Vagina (tissue), 2 donors: Measurements from ENCODE around the gene AP1AR.

Experiments used
- POLR2A ChIP-seq, 2 donors: fragments of 450-650 bp; IDR thresholded peaks; one replicate each; pipeline ENCODE4 v1.6.1; 2017; ENCODE audit warnings: antibody characterized with exemption in 2 of 2, mild to moderate bottlenecking in 2 of 2, moderate library complexity in 2 of 2
- POLR2AphosphoS5 ChIP-seq, 2 donors: sonication (generic); formaldehyde crosslinking; IDR thresholded peaks; one replicate each; pipeline ENCODE4 v1.9.0; 2017; ENCODE audit warnings: antibody characterized with exemption in 2 of 2, mild to moderate bottlenecking in 2 of 2, low read depth in 1 of 2; ENCODE audit not compliant: insufficient read depth in 1 of 2
- TF ChIP-seq, protein P1 (sequence below), 3 experiments: fragments of 450-650 bp in 2 of 3; fragments of 200-600 bp in 1 of 3; sonication (generic) in 1 of 3; IDR thresholded peaks; one replicate each; pipeline ENCODE4 v1.5.1; 2017 to 2019; ENCODE audit warnings: antibody characterized with exemption in 3 of 3, mild to moderate bottlenecking in 2 of 3, moderate library complexity in 2 of 3

DNA sequence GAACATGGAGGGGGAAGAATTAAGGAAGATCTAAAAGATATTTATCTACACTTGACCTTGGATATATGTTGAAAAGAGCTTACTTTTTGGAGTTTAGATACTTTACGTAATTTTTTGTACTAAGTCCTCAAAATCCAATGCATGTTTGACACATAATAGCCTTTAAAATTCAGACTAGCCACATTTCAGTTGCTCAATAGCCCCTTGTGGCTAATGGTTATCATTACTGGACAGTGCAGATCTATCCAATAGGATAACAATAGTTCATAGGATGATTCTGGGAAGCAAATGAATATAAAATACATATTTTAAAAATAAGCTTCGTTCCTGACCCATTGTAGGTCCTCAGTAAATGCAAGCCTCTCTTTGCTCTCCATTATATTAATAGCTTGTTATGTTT lies 13.8 kb downstream of the AP1AR start:
- TF ChIP-seq POLR2A (IDR thresholded peaks at IDR 0.05) (no peak), POLR2AphosphoS5 (IDR thresholded peaks at IDR 0.05; ENCODE audit: insufficient read depth in 1 of 2, low read depth in 1 of 2) (no peak)
- TF ChIP-seq, protein P1, sequence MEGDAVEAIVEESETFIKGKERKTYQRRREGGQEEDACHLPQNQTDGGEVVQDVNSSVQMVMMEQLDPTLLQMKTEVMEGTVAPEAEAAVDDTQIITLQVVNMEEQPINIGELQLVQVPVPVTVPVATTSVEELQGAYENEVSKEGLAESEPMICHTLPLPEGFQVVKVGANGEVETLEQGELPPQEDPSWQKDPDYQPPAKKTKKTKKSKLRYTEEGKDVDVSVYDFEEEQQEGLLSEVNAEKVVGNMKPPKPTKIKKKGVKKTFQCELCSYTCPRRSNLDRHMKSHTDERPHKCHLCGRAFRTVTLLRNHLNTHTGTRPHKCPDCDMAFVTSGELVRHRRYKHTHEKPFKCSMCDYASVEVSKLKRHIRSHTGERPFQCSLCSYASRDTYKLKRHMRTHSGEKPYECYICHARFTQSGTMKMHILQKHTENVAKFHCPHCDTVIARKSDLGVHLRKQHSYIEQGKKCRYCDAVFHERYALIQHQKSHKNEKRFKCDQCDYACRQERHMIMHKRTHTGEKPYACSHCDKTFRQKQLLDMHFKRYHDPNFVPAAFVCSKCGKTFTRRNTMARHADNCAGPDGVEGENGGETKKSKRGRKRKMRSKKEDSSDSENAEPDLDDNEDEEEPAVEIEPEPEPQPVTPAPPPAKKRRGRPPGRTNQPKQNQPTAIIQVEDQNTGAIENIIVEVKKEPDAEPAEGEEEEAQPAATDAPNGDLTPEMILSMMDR (IDR thresholded peaks at IDR 0.05), result no peak
